HepG2 (cell line): ENCODE results near the gene TNS1. TPM values are rescaled to one million over a fixed set of nuclear protein-coding genes. Genes with fewer than 3 reads are reported as not detected.

ENCODE experiments used
- ATF1 ChIP-seq: IDR thresholded peaks from 2 replicates; pipeline ENCODE4 v1.6.1; 2016; ENCODE audit warnings: mild to moderate bottlenecking, control low read depth
- CERS6 ChIP-seq: sonication (generic); formaldehyde crosslinking; IDR thresholded peaks from 2 replicates; pipeline ENCODE4 v1.5.0; 2020; ENCODE audit warnings: missing genetic modification reagents
- HIVEP1 ChIP-seq: sonication (generic); formaldehyde crosslinking; IDR thresholded peaks from 2 replicates; pipeline ENCODE4 v1.4.0; 2020; ENCODE audit warnings: mild to moderate bottlenecking, missing genetic modification reagents
- HNF4A ChIP-seq: sonication (generic); formaldehyde crosslinking; IDR thresholded peaks from 2 replicates; pipeline ENCODE4 v1.4.0; 2020; ENCODE audit warnings: missing genetic modification reagents
- IRF1 ChIP-seq: sonication (generic); formaldehyde crosslinking; IDR thresholded peaks from 2 replicates; pipeline ENCODE4 v1.4.0; 2020; ENCODE audit warnings: low read depth, mild to moderate bottlenecking, missing genetic modification reagents
- LCORL ChIP-seq, 2 experiments: fragments of 450-650 bp in 1 of 2; sonication (generic) in 1 of 2; formaldehyde crosslinking in 1 of 2; IDR thresholded peaks; 2 replicates each; pipeline versions ENCODE4 v1.5.0 to v1.6.1; 2017 to 2020; ENCODE audit warnings: antibody characterized with exemption in 1 of 2, missing genetic modification reagents in 1 of 2
- NFIC ChIP-seq: IDR thresholded peaks from 2 replicates; pipeline ENCODE4 v1.6.1; 2012; ENCODE audit warnings: mild to moderate bottlenecking, low read length, inconsistent platforms
- PBX2 ChIP-seq: IDR thresholded peaks from 2 replicates; pipeline ENCODE4 v1.6.1; 2016; ENCODE audit warnings: control low read depth
- POLR2AphosphoS5 ChIP-seq: IDR thresholded peaks from 2 replicates; pipeline ENCODE4 v1.6.1; 2012; ENCODE audit warnings: low read depth, low read length
- SIN3A ChIP-seq: IDR thresholded peaks from 2 replicates; pipeline ENCODE4 v1.6.1; 2011; ENCODE audit warnings: low read depth, mild to moderate bottlenecking, control low read depth, low read length, borderline replicate concordance
- SOX6 ChIP-seq, 2 experiments: fragments of 450-650 bp in 1 of 2; sonication (generic) in 1 of 2; formaldehyde crosslinking in 1 of 2; IDR thresholded peaks; 2 replicates each; pipeline versions ENCODE4 v1.4.0 to v1.6.1; 2017 to 2020; ENCODE audit warnings: antibody characterized with exemption in 1 of 2, mild to moderate bottlenecking in 1 of 2, missing genetic modification reagents in 1 of 2
- TCF12 ChIP-seq, 2 experiments: fragments of 450-650 bp in 1 of 2; sonication (generic) in 1 of 2; formaldehyde crosslinking in 1 of 2; IDR thresholded peaks; 2 replicates each; pipeline versions ENCODE4 v1.6.1 to v1.8.0; 2017 to 2022; ENCODE audit warnings: antibody characterized with exemption in 1 of 2, mild to moderate bottlenecking in 1 of 2, missing genetic modification reagents in 1 of 2, moderate library complexity in 1 of 2
- U2AF1 ChIP-seq: fragments of 200-400 bp; formaldehyde crosslinking; optimal IDR thresholded peaks from 2 replicates; pipeline ENCODE3; 2017; ENCODE audit warnings: mild to moderate bottlenecking, low read depth, low read length
- ZFP82 ChIP-seq: sonication (generic); formaldehyde crosslinking; IDR thresholded peaks from 2 replicates; pipeline ENCODE4 v1.5.1; 2020; ENCODE audit warnings: mild to moderate bottlenecking, missing genetic modification reagents, borderline replicate concordance
- ZNF142 ChIP-seq: sonication (generic); formaldehyde crosslinking; IDR thresholded peaks from 2 replicates; pipeline ENCODE4 v1.4.0; 2020; ENCODE audit warnings: missing genetic modification reagents
- ZNF263 ChIP-seq: sonication (generic); formaldehyde crosslinking; IDR thresholded peaks from 2 replicates; pipeline ENCODE4 v1.4.0; 2020; ENCODE audit warnings: missing genetic modification reagents
- ZNF460 ChIP-seq: sonication (generic); formaldehyde crosslinking; IDR thresholded peaks from 2 replicates; pipeline ENCODE4 v1.5.1; 2020; ENCODE audit warnings: missing genetic modification reagents, mild to moderate bottlenecking, borderline replicate concordance
- ZNF614 ChIP-seq: IDR thresholded peaks from 2 replicates; pipeline ENCODE4 v1.6.1; 2018; ENCODE audit warnings: missing biosample characterization, missing genetic modification reagents, inconsistent platforms, borderline replicate concordance
- ZNF670 ChIP-seq: sonication (generic); formaldehyde crosslinking; IDR thresholded peaks from 2 replicates; pipeline ENCODE4 v1.8.0; 2022; ENCODE audit warnings: mild to moderate bottlenecking, missing genetic modification reagents, borderline replicate concordance
- ZSCAN21 ChIP-seq: sonication (generic); formaldehyde crosslinking; IDR thresholded peaks from 2 replicates; pipeline ENCODE4 v1.8.0; 2022; ENCODE audit warnings: mild to moderate bottlenecking, missing genetic modification reagents, moderate library complexity, borderline replicate concordance
- polyA plus RNA-seq, 8 experiments: library from polyadenylated mRNA; depleted of rRNA in 3 of 8; stranded (reverse) in 7 of 8; unstranded in 1 of 8; fragments of >200 nt; fragmentation: Illumina TruSeq in 4 of 8; extraction: Trizol in 4 of 8; gene quantifications; 2 replicates each; pipeline versions ENCODE4 v1.2.1 to v1.2.3, GENCODE V29; 2011 to 2016; ENCODE audit warnings: low read depth in 4 of 8, missing spikeins in 1 of 8, mixed read lengths in 1 of 8; ENCODE audit not compliant: insufficient read depth in 1 of 8
- total RNA-seq, 5 experiments: library from RNA; depleted of rRNA; stranded (reverse); fragments of >200 nt; fragmentation: Illumina TruSeq; extraction: Trizol; gene quantifications; 2 replicates each; pipeline ENCODE4 v1.2.3, GENCODE V29; 2016; ENCODE audit warnings: low read depth in 1 of 5

TNS1 gene
- total and polyA plus RNA-seq, 2 of the 13 experiments (the other 11 are each of a cell fraction or from before 2014, with no cell fraction given) = 1.9 to 118 TPM

- TF ChIP-seq ZFP82 (CRISPR knock-in tag) = no peak; the same call in 1 of the 2 replicates
- no peak for TF ChIP-seq ZNF670 (CRISPR knock-in tag)
- TF ChIP-seq TCF12 (IDR thresholded peaks at IDR 0.05) = no peak
- 0 out of 2 replicates have a peak, but pooled peaks have one; percentile 65 for TF ChIP-seq TCF12 (CRISPR knock-in tag; IDR thresholded peaks at IDR 0.05)
- TF ChIP-seq HNF4A = no peak
- TF ChIP-seq HIVEP1 (CRISPR knock-in tag) = no peak; the same call in 1 of the 2 replicates
- no peak for TF ChIP-seq ZNF460 (CRISPR knock-in tag)
- TF ChIP-seq IRF1 (CRISPR knock-in tag) = no peak
- no peak for TF ChIP-seq SOX6 (IDR thresholded peaks at IDR 0.05)
- peak; percentile 73 for TF ChIP-seq SOX6 (CRISPR knock-in tag; IDR thresholded peaks at IDR 0.05)
- TF ChIP-seq SIN3A = no peak
- TF ChIP-seq LCORL (IDR thresholded peaks at IDR 0.05) = no peak
- no peak; the same call in none of the 2 replicates for TF ChIP-seq LCORL (CRISPR knock-in tag; IDR thresholded peaks at IDR 0.05)
- no peak for TF ChIP-seq ZNF142 (CRISPR knock-in tag)
- TF ChIP-seq ATF1 = peak; percentile 59; the same call in 1 of the 2 replicates
- TF ChIP-seq ZSCAN21 (CRISPR knock-in tag) = peak; percentile 38; the same call in 1 of the 2 replicates
- TF ChIP-seq NFIC = no peak
- no peak for TF ChIP-seq U2AF1
- peak; percentile 69; the same call in 1 of the 2 replicates for TF ChIP-seq ZNF263 (CRISPR knock-in tag)
- TF ChIP-seq ZNF614 (CRISPR knock-in tag) = 0 out of 2 replicates have a peak, but pooled peaks have one; percentile 16
- TF ChIP-seq POLR2AphosphoS5 = peak; percentile 69
- no peak for TF ChIP-seq CERS6 (CRISPR knock-in tag)
- no peak for TF ChIP-seq PBX2 (CRISPR knock-in tag)
These were observed 98.8 kb downstream of the TNS1 start (continued) for GRCh38 chr2:217903859-217904613.
